Progenitor cell of endocrine pancreas (in vitro differentiated cells): ENCODE data around the gene NINJ2. TPM values are rescaled to one million over a fixed set of nuclear protein-coding genes. Genes with fewer than 3 reads are reported as not detected.
A peak's percentile ranks its signal among the peaks of the same experiment; 100 is the strongest.

Experiments
- DNase-seq: peaks from one replicate; pipeline ENCODE4 v3.0.0; 2021; ENCODE audit warnings: low spot score; ENCODE audit not compliant: unreplicated experiment
- H3K27ac Mint-ChIP-seq: 2 replicates; pipeline ENCODE4 v1.8.0; 2021; ENCODE audit warnings: mild to moderate bottlenecking, moderate library complexity, mixed read lengths
- H3K27me3 Mint-ChIP-seq: 2 replicates; pipeline ENCODE4 v1.8.0; 2021; ENCODE audit warnings: mixed read lengths
- H3K36me3 Mint-ChIP-seq: 2 replicates; pipeline ENCODE4 v1.8.0; 2022; ENCODE audit warnings: mixed read lengths; ENCODE audit not compliant: insufficient read depth
- H3K4me1 Mint-ChIP-seq: 2 replicates; pipeline ENCODE4 v1.8.0; 2021; ENCODE audit warnings: low read depth, mixed read lengths
- H3K4me3 Mint-ChIP-seq: 2 replicates; pipeline ENCODE4 v1.8.0; 2021; ENCODE audit warnings: low read depth, mild to moderate bottlenecking, moderate library complexity, mixed read lengths
- H3K9me3 Mint-ChIP-seq: 2 replicates; pipeline ENCODE4 v1.8.0; 2021; ENCODE audit warnings: low read depth, mixed read lengths
- total RNA-seq: library from RNA; stranded (reverse); gene quantifications from 2 replicates; pipeline ENCODE4 v1.2.1, GENCODE V29; 2021
- TF ChIP-seq, protein P1 (sequence below): fragments of 200-600 bp; sonication (generic); IDR thresholded peaks from one replicate; pipeline ENCODE4 v1.5.0; 2021; ENCODE audit warnings: antibody characterized with exemption, mild to moderate bottlenecking; ENCODE audit not compliant: unreplicated experiment

The NINJ2 gene
- total RNA-seq, 1 donor from 2014 or later: 4.0 TPM

- no peak for DNase-seq
- H3K4me3 Mint-ChIP-seq: no peak overlapping the region
- peaks cover 3% of the 10 kb centered on the region for H3K4me1 Mint-ChIP-seq
- no peaks in the 10 kb centered on the region for H3K9me3 Mint-ChIP-seq
- TF ChIP-seq, protein P1, sequence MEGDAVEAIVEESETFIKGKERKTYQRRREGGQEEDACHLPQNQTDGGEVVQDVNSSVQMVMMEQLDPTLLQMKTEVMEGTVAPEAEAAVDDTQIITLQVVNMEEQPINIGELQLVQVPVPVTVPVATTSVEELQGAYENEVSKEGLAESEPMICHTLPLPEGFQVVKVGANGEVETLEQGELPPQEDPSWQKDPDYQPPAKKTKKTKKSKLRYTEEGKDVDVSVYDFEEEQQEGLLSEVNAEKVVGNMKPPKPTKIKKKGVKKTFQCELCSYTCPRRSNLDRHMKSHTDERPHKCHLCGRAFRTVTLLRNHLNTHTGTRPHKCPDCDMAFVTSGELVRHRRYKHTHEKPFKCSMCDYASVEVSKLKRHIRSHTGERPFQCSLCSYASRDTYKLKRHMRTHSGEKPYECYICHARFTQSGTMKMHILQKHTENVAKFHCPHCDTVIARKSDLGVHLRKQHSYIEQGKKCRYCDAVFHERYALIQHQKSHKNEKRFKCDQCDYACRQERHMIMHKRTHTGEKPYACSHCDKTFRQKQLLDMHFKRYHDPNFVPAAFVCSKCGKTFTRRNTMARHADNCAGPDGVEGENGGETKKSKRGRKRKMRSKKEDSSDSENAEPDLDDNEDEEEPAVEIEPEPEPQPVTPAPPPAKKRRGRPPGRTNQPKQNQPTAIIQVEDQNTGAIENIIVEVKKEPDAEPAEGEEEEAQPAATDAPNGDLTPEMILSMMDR: no peak
- H3K36me3 Mint-ChIP-seq: no peaks in the 10 kb centered on the region
- H3K27ac Mint-ChIP-seq: no peak overlapping the region
- peaks cover 9% of the 10 kb centered on the region for H3K27me3 Mint-ChIP-seq
These were observed 65.2 kb downstream of the NINJ2 start for GRCh38 chr12:597926-598568.

- DNase-seq: no peak
- peaks cover 13% of the 10 kb centered on the region for H3K4me1 Mint-ChIP-seq
- H3K36me3 Mint-ChIP-seq: no peaks in the 10 kb centered on the region
- TF ChIP-seq, protein P1: no peak
- H3K27ac Mint-ChIP-seq: no peak overlapping the region
- H3K9me3 Mint-ChIP-seq: peaks cover 2% of the 10 kb centered on the region
- H3K27me3 Mint-ChIP-seq: peaks cover 14% of the 10 kb centered on the region
- H3K4me3 Mint-ChIP-seq: no peak overlapping the region
These were observed 69.6 kb downstream of the NINJ2 start for GRCh38 chr12:593396-594270.

- H3K9me3 Mint-ChIP-seq: peaks cover 10% of the 10 kb centered on the region
- DNase-seq: no peak
- peaks cover 13% of the 10 kb centered on the region for H3K4me1 Mint-ChIP-seq
- H3K27me3 Mint-ChIP-seq: peaks cover 18% of the 10 kb centered on the region
- H3K4me3 Mint-ChIP-seq: no peak overlapping the region
- no peak overlapping the region for H3K27ac Mint-ChIP-seq
- H3K36me3 Mint-ChIP-seq: peaks cover 2% of the 10 kb centered on the region
- TF ChIP-seq, protein P1: no peak
These were observed 71.2 kb downstream of the NINJ2 start for GRCh38 chr12:592024-592505.

- no peak overlapping the region for H3K27ac Mint-ChIP-seq
- no peak for DNase-seq
- peaks cover 10% of the 10 kb centered on the region for H3K9me3 Mint-ChIP-seq
- H3K4me1 Mint-ChIP-seq: peaks cover 15% of the 10 kb centered on the region
- TF ChIP-seq, protein P1: peak; percentile 38
- H3K27me3 Mint-ChIP-seq: peaks cover 18% of the 10 kb centered on the region
- peaks cover 2% of the 10 kb centered on the region for H3K36me3 Mint-ChIP-seq
- no peak overlapping the region for H3K4me3 Mint-ChIP-seq
These were observed 71.8 kb downstream of the NINJ2 start for GRCh38 chr12:591167-592023.
